Neural cell (in vitro differentiated cells): Measurements from ENCODE around the gene MID2. TPM values are rescaled to one million over a fixed set of nuclear protein-coding genes. Genes with fewer than 3 reads are reported as not detected.

Source experiments
- H2AFZ ChIP-seq: fragments of 200-600, 300-800 bp; sonication (generic), shearing (Covaris generic); 2 replicates; pipeline ENCODE4 v1.6.0; 2014; ENCODE audit warnings: low read depth, mild to moderate bottlenecking, antibody characterized with exemption, low read length, moderate library complexity
- H3F3A ChIP-seq: fragments of 200-600 bp; shearing (Covaris generic); 2 replicates; pipeline ENCODE4 v1.6.1; 2016; ENCODE audit warnings: mild to moderate bottlenecking, moderate library complexity, mixed read lengths, antibody characterized with exemption, low read length; ENCODE audit not compliant: insufficient read depth, poor library complexity, severe bottlenecking
- H3K27ac ChIP-seq: fragments of 200-600, 300-800 bp; sonication (generic), shearing (Covaris generic); 2 replicates; pipeline ENCODE4 v1.5.1; 2014; ENCODE audit warnings: mild to moderate bottlenecking, low read length, moderate library complexity
- H3K27me3 ChIP-seq: fragments of 300-800, 200-600 bp; sonication (generic), shearing (Covaris generic); 2 replicates; pipeline ENCODE4 v1.6.0; 2014; ENCODE audit warnings: mild to moderate bottlenecking, low read depth, low read length, moderate library complexity; ENCODE audit not compliant: insufficient read depth
- H3K36me3 ChIP-seq: fragments of 300-800, 200-600 bp; sonication (generic), shearing (Covaris generic); 2 replicates; pipeline ENCODE4 v1.5.1; 2014; ENCODE audit warnings: mild to moderate bottlenecking, antibody characterized with exemption, low read length, moderate library complexity; ENCODE audit not compliant: insufficient read depth
- H3K4me2 ChIP-seq: fragments of 300-800, 200-600 bp; sonication (generic), shearing (Covaris generic); 2 replicates; pipeline ENCODE4 v1.6.0; 2014; ENCODE audit warnings: mild to moderate bottlenecking, low read length
- H3K4me3 ChIP-seq: fragments of 300-800, 200-600 bp; sonication (generic), shearing (Covaris generic); 2 replicates; pipeline ENCODE4 v1.5.1; 2014; ENCODE audit warnings: mild to moderate bottlenecking, low read length, moderate library complexity
- H3K79me2 ChIP-seq: fragments of 200-600 bp; shearing (Covaris generic); replicated peaks from 2 replicates; pipeline ENCODE4 v1.6.0; 2014; ENCODE audit warnings: mild to moderate bottlenecking, low read length, moderate library complexity; ENCODE audit not compliant: insufficient read depth
- H3K9ac ChIP-seq: fragments of 300-800, 200-600 bp; sonication (generic), shearing (Covaris generic); 2 replicates; pipeline ENCODE4 v1.6.1; 2016; ENCODE audit warnings: mild to moderate bottlenecking, low read length, mixed read lengths
- H3K9me2 ChIP-seq: fragments of 200-600 bp; shearing (Covaris generic); 2 replicates; pipeline ENCODE4 v1.6.1; 2016; ENCODE audit warnings: mild to moderate bottlenecking, low read length, mixed read lengths; ENCODE audit not compliant: insufficient read depth
- H3K9me3 ChIP-seq: fragments of 200-600, 300-800 bp; sonication (generic), shearing (Covaris generic); 2 replicates; pipeline ENCODE4 v1.6.1; 2016; ENCODE audit warnings: mild to moderate bottlenecking, mixed run types, low read length, moderate library complexity, mixed read lengths
- H4K20me1 ChIP-seq: fragments of 200-600 bp; shearing (Covaris generic); 2 replicates; pipeline ENCODE4 v1.6.1; 2016; ENCODE audit warnings: mild to moderate bottlenecking, mixed run types; ENCODE audit not compliant: insufficient read depth
- EP300 ChIP-seq: fragments of 450-650 bp; conservative IDR thresholded peaks from 2 replicates; pipeline ENCODE4 v1.6.1; 2014; ENCODE audit warnings: antibody characterized with exemption, mild to moderate bottlenecking, moderate library complexity; ENCODE audit not compliant: poor library complexity, severe bottlenecking
- EZH2 ChIP-seq: fragments of 200-600, 300-800 bp; shearing (Covaris generic), sonication (generic); IDR thresholded peaks from 2 replicates; pipeline ENCODE4 v1.6.1; 2014; ENCODE audit warnings: antibody characterized with exemption, low read length, borderline replicate concordance, mild to moderate bottlenecking; ENCODE audit not compliant: insufficient read depth, poor library complexity, severe bottlenecking
- MXI1 ChIP-seq: fragments of 450-650 bp; conservative IDR thresholded peaks from 2 replicates; pipeline ENCODE4 v1.6.1; 2014; ENCODE audit warnings: antibody characterized with exemption, mild to moderate bottlenecking; ENCODE audit not compliant: poor library complexity, severe bottlenecking
- POLR2AphosphoS5 ChIP-seq: IDR thresholded peaks from 2 replicates; pipeline ENCODE4 v1.6.1; 2012
- RAD21 ChIP-seq: fragments of 450-650 bp; conservative IDR thresholded peaks from 2 replicates; pipeline ENCODE4 v1.6.1; 2014; ENCODE audit warnings: antibody characterized with exemption, mild to moderate bottlenecking, moderate library complexity
- SMC3 ChIP-seq: fragments of 450-650 bp; conservative IDR thresholded peaks from 2 replicates; pipeline ENCODE4 v1.6.1; 2014; ENCODE audit warnings: antibody characterized with exemption, mild to moderate bottlenecking, moderate library complexity; ENCODE audit not compliant: poor library complexity
- TAF1 ChIP-seq: IDR thresholded peaks from 2 replicates; pipeline ENCODE4 v1.6.1; 2012; ENCODE audit warnings: low read depth
- polyA plus RNA-seq: library from polyadenylated mRNA; depleted of rRNA; stranded (reverse); fragments of >200 nt; gene quantifications from 2 replicates; pipeline ENCODE4 v1.2.3, GENCODE V29; 2014
- TF ChIP-seq, protein P1 (sequence below): fragments of 450-650 bp; IDR thresholded peaks from 2 replicates; pipeline ENCODE4 v1.5.1; 2014; ENCODE audit warnings: antibody characterized with exemption, mild to moderate bottlenecking, moderate library complexity; ENCODE audit not compliant: poor library complexity, severe bottlenecking
- TF ChIP-seq, protein P2 (sequence below): IDR thresholded peaks from 2 replicates; pipeline ENCODE4 v1.6.1; 2012; ENCODE audit warnings: borderline replicate concordance

Gene MID2
- polyA plus RNA-seq, 1 donor from 2014 or later, result 4.2 TPM

DNA sequence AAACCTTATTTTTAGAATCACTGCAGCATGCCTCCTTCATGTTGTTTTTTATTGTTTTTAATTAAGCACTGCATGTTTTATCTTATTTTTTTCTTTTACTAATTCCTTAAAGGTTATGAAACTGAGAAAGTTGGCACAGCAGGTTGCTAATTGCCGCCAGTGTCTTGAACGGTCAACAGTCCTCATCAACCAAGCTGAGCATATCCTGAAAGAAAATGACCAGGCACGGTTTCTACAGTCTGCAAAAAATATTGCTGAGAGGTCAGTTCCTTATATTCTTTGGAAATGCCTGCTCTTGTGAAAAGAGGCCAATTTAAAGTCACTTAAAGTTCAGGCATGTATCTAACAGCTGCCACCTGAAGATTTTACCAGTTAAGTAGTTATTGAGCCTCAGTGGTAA, 79.7 kb downstream of the MID2 start:
- Histone ChIP-seq H4K20me1 (no peaks in the 10 kb centered on the region), H3K9me3 (no peaks in the 10 kb centered on the region), H3K9me2 (no peaks in the 10 kb centered on the region), H3F3A (no peaks in the 10 kb centered on the region), H3K27me3 (no peaks in the 10 kb centered on the region), H3K4me2 (no peak overlapping the region), H3K9ac (no peak overlapping the region), H3K27ac (no peak overlapping the region), H3K4me3 (no peak overlapping the region), H2AFZ (no peak overlapping the region), H3K79me2 (no peaks in the 10 kb centered on the region), H3K36me3 (no peaks in the 10 kb centered on the region)
- TF ChIP-seq EP300 (no peak), RAD21 (no peak), SMC3 (no peak), TAF1 (no peak), EZH2 (no peak), MXI1 (no peak), POLR2AphosphoS5 (no peak)
- TF ChIP-seq, protein P1, sequence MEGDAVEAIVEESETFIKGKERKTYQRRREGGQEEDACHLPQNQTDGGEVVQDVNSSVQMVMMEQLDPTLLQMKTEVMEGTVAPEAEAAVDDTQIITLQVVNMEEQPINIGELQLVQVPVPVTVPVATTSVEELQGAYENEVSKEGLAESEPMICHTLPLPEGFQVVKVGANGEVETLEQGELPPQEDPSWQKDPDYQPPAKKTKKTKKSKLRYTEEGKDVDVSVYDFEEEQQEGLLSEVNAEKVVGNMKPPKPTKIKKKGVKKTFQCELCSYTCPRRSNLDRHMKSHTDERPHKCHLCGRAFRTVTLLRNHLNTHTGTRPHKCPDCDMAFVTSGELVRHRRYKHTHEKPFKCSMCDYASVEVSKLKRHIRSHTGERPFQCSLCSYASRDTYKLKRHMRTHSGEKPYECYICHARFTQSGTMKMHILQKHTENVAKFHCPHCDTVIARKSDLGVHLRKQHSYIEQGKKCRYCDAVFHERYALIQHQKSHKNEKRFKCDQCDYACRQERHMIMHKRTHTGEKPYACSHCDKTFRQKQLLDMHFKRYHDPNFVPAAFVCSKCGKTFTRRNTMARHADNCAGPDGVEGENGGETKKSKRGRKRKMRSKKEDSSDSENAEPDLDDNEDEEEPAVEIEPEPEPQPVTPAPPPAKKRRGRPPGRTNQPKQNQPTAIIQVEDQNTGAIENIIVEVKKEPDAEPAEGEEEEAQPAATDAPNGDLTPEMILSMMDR, result no peak
- TF ChIP-seq, protein P2, sequence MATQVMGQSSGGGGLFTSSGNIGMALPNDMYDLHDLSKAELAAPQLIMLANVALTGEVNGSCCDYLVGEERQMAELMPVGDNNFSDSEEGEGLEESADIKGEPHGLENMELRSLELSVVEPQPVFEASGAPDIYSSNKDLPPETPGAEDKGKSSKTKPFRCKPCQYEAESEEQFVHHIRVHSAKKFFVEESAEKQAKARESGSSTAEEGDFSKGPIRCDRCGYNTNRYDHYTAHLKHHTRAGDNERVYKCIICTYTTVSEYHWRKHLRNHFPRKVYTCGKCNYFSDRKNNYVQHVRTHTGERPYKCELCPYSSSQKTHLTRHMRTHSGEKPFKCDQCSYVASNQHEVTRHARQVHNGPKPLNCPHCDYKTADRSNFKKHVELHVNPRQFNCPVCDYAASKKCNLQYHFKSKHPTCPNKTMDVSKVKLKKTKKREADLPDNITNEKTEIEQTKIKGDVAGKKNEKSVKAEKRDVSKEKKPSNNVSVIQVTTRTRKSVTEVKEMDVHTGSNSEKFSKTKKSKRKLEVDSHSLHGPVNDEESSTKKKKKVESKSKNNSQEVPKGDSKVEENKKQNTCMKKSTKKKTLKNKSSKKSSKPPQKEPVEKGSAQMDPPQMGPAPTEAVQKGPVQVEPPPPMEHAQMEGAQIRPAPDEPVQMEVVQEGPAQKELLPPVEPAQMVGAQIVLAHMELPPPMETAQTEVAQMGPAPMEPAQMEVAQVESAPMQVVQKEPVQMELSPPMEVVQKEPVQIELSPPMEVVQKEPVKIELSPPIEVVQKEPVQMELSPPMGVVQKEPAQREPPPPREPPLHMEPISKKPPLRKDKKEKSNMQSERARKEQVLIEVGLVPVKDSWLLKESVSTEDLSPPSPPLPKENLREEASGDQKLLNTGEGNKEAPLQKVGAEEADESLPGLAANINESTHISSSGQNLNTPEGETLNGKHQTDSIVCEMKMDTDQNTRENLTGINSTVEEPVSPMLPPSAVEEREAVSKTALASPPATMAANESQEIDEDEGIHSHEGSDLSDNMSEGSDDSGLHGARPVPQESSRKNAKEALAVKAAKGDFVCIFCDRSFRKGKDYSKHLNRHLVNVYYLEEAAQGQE, result no peak

GRCh38 chrX:107924136-107924746, 98.6 kb downstream of the MID2 start:
- Histone ChIP-seq H3K27ac (no peak overlapping the region), H3K9me2 (no peaks in the 10 kb centered on the region), H3K79me2 (no peaks in the 10 kb centered on the region), H3F3A (no peaks in the 10 kb centered on the region), H3K27me3 (no peaks in the 10 kb centered on the region), H3K4me2 (no peak overlapping the region), H3K9ac (no peak overlapping the region), H3K36me3 (no peaks in the 10 kb centered on the region), H4K20me1 (no peaks in the 10 kb centered on the region), H2AFZ (no peak overlapping the region), H3K4me3 (no peak overlapping the region), H3K9me3 (no peaks in the 10 kb centered on the region)
- TF ChIP-seq POLR2AphosphoS5 (no peak), SMC3 (no peak)
